Activated T-cell treated with anti-CD3 and anti-CD28 coated beads for 1 hour (primary cell): Measurements from ENCODE around the gene SALL4.
A peak's percentile ranks its signal among the peaks of the same experiment; 100 is the strongest.
"Not testable (repeated sequence)": the region's sequence is repeated elsewhere in the genome, so short reads cannot be mapped to it uniquely, and the experiment has no call there.

ENCODE experiments used
- DNase-seq: peaks from one replicate; pipeline ENCODE4 v3.0.0-alpha.2; 2020; ENCODE audit warnings: low read depth

The SALL4 gene

DNA sequence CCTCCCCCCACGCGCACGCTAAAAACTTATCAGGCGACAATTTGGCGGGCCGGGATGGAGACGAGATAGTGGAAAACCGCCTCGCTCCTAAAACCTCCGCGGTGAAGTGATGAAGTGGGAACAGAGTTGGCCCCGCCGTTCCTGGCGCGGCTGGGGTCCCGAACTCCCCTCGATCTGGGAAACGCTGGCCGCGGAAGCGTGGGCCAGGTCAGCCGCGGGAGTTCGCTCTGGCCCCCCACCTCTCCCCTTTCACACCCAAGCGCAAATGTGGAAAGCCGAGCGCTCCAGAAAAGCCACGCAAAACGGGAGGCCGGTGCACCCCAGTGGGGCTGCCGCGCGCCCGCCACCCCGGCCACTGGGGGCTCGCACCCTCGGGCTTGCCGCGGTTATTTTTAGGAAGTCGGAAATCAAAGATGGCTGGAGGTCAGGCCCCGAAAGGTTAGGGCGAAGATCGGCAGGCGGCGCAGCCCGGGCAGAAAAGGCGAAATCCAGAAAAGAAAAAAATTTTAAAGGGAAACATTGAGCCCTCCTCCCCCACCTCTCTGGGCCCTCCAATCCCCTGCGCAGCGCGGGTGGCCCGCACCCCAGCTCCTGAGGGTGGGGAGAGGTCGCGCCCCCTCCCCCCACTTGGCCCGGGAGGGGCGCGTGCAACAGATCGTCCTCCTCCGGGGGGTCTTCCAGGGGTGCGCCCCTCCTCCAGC is 1.0 kb downstream of the SALL4 start:
- no peak for DNase-seq

DNA sequence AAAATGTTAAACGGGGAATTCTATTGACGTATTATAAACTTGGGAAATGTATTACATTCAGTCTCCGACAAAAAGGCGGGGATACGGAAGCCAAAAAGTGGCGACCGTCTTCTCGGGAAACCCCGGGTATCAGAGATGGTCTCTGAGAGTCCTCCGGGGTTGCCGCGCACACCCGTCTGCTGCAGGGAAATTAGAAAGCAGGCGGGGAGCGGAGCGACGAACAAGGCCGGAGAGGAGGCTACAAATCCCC is 1.5 kb downstream of the SALL4 start:
- no peak for DNase-seq

DNA sequence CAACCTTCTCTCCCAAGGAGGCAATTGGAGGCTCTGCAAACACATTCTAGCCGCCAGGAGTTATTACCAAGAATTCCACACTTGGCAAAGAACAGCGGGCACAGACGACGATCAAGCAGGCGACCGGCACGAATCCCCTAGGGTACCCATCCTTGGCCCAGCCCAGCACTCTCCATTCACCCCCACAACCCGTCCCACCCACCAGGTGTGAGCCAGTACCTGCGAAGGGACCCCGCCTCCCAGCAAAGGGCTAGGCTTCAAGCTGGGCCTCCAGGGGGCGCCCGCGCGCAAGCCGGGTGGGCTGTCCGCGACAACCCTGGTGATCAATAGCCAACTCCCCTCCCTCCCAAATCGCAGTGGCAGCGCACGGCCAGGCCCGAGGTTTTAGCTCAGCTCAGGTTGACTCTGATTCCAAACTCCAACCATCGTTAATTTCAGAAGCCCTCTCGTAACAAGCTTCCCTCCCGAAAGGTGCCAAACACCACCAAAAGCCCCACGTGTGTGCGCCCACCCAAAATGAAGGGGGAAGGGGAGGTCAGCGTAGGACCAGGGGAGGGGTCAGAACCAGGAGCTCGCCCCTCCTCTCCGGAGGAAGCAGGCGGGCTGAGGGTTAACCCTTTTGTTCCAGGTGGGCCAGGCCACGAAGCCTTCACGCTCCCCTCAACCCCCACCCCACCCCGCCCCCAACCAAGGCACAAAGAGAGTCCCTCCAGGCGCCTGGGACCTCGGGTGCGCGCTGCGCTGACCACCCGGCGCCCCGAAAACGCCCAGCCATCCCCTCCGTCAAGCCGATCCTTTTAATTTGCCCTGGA is 2.1 kb downstream of the SALL4 start:
- peak; percentile 45 for DNase-seq

DNA sequence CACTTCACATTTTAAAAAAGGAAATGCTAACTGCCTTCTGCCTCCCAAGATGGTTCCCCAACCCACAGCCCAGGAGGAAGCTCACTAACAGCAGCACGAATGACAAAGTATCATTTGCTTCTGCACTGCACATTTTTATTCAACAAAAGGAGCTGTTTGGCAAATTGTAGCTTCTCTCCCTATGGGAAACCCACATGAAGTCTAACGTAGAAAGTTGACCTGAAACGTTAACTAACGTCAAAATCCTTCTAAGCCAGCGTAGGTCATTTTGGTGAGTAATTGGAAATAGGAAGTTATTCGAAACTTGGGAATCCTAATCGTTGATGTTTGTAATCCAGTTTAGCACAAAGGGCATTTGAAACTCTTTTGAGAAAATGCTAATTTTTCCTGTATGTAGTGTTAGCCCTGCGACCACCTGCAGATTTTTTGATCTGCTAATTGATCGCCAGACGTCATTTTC is 2.9 kb downstream of the SALL4 start:
- no peak for DNase-seq

DNA sequence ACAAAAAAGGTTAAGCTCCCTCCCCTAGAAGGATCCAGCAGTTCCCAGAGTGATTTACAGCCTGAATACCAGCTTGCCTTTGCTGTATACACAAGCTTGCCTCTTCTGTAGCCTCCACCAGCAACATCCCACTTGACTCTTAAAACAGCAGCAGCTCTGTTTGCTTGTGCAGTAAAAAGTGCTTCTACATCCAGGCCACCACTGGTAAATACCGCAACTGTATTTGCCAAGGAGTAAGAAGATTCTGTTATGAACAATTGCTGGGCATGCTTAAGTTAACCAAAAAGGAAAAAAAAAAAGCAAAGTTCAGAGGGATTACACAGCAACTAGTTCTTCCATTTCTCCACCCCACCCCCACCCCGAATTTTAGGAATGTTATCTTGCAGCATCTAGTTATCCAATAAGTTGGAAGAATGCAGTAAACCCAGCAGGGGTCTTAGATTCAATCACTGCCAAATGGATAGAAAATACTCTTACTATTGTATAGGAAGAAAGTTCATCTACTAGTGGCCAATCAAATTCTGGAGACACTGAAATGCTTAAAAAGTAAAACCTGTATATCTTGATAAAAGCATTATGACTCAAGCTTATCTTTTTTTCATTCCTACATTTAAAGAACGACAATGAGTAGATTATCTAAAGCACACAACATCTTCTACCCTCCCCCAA is 4.8 kb downstream of the SALL4 start:
- DNase-seq: no peak

DNA sequence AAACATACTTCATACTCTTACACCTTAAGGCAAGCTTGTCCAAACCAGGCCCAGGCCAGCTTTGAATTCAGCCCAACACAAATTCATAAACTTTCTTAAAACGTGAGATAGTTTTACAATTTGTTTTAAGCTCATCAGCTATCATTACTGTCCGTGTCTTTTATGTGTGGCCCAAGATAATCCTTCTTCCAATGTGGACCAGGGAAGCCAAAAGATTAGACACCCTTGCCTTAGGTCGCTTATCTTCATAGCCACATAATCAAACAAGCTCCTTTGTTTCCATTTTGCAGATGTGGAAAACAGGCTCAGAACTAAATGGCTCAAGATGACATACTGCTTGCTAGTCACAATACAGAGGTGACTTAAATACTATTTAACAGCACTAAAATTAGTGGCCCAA is 6.0 kb downstream of the SALL4 start:
- no peak for DNase-seq

DNA sequence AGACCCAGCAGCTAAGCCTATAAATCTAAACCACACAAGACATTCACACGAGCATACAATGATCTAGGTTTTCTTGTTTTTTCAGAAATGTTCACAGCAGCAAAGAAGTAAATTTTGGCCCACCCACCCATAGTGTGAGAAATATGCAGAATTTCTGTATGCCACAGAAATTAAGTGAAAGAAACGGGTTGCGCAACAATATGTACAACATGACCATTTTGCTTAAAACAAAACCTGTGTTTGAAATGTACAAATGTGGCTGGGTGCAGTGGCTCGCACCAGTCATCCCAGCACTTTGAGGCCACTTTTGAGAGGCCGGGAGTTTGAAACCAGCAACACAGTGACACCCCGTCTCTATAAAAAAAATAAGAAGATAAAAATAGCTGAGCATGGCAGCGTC is 9.4 kb downstream of the SALL4 start:
- no peak for DNase-seq

DNA sequence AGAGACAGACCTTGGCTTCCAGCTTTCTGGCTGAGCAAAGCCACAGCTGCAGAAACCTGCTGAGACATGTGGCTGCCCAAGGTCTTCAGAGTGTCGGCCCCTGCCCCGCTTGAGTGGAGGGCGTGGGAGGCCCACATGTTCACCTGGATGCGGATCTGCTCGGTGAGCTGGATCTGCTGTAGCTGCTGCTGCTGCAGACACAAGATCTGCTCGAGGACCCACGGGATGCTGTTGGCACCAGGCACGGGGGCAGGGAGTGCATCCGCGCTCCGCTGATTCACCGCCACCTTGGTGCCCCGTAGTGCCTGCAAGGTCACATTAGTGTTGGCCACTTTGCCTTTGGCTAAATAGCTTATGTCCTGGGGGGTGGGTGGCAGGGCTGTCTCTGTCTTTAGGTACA is 10.7 kb downstream of the SALL4 start:
- DNase-seq: no peak

DNA sequence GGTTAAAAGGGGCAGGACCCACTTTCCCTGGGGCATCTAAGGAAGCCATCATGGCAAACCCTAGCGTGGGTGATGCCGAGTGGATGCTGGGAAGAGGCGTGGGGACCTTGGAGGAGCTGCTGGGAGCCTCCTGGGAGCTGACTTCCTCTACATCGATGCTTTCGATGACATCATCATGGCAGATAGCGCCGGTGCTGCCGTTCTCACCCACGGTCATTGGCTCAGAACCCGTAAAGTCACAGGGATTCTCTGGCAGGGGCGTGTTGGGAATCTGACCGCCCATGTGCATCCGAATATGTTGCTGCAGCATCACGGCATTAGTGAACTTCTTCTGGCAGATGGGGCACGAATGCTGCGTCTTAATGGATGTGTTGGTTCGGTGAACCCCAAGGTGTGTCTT is 12.1 kb downstream of the SALL4 start:
- DNase-seq: no peak

DNA sequence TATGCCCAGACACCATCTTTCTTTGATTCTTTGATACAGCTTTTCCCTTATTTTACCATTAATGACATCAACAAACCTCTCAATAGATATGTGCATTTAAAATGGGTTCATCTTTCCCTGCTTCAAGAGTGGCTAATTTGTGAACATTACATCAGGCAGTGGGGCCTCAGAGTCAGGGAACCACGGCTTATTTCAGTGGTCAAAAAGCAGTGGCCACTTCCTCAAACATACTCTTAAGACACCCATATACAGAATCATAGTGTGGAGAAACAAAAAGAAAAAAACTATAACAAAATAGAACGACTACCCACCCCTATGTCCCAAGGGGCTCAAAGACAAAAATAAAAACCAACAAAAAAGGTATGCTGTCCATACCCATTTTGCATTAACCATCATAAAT is 12.9 kb downstream of the SALL4 start:
- no peak for DNase-seq

DNA sequence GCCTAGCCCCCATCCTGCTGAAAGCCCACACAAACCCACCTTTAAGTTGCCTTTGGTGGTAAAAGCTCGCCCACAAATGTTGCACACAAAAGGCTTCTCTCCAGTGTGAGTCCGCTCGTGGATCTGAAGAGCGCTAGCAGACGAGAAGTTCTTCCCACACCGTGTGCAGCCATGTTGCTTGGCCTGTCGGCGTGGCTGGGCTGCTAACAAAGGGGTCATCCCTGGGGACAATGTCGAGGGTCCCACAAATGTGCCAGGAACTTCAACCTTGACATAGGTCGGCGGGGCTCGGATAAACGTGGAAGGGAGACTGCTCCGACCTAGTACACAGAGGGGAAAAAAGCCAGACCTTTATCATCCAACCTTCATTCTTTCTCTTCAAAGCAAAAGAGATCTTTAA is 13.5 kb downstream of the SALL4 start:
- no peak for DNase-seq

DNA sequence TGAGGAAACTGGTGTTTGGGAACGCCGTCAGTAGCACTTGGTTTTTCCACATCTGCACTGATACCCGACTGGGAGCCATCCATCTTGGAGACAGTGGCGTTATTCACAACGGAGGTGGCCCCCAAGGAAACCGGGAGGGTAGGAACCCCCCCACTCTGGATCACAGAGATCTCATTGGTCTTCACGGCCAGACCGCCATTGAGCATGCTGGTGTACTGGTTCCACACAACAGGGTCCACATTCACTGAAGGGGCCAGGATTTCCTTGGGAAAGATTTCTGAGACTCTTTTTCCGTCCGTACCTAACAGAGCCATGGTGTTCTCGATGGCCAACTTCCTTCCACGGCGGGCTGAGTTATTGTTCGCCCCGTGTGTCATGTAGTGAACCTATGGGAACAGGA is 18.0 kb downstream of the SALL4 start:
- no peak for DNase-seq

DNA sequence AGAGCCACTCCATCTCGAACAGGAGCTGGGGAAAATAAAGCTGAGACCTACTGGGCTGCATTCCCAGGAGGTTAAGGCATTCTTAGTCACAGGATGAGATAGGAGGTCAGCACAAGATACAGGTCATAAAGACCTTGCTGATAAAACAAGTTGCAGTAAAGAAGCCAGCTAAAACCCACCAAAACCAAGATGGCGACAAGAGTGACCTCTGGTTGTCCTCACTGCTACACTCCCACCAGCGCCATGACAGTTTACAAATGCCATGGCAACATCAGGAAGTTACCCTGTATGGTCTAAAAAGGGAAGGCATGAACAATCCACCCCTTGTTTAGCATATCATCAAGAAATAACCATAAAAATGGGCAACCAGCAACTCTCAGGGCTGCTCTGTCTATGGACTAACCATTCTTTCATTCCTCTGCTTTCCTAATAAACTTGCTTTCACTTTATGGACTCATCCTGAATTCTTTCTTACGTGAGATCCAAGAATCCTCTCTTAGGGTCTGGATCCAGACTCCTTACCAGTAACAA is 24.0 kb downstream of the SALL4 start:
- not testable (repeated sequence) for DNase-seq

DNA sequence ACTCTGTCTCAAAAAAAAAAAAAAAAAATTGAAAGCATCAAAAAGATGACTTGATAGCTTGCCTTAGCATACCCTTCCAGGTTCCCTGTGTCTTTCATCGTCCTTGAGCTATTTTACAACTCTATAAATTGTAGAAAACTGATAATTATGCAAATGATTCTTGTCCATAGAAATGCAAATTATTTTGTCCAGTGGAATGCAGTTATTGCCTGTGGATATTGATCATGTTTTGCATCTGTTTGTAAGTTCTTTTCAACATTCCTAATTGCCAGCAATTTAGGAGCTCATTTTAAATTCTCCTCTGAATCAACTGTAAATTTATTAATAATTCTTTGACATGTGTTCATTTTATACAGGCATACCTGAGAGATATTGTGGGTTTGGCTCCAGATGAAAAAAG is 27.1 kb downstream of the SALL4 start:
- DNase-seq: no peak

DNA sequence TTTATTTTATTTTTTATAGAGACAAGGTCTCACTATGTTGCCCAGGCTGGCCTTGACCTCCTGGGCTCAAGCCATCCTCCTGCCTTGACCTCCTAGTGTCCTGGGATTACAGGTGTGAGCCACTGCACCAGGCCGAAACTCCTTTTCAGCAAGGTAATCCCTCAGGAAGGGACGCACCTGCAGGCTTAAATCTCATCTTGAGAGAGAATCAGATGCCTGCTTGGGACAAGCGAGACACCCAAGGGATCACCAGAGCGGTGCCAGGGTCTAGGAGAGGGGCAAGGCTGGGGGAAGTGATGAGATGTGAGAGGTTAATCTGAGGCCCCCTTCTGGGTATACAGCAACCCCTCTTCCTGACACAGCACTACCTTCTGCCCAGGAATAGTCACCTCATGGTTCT is 30.1 kb downstream of the SALL4 start:
- DNase-seq: no peak

DNA sequence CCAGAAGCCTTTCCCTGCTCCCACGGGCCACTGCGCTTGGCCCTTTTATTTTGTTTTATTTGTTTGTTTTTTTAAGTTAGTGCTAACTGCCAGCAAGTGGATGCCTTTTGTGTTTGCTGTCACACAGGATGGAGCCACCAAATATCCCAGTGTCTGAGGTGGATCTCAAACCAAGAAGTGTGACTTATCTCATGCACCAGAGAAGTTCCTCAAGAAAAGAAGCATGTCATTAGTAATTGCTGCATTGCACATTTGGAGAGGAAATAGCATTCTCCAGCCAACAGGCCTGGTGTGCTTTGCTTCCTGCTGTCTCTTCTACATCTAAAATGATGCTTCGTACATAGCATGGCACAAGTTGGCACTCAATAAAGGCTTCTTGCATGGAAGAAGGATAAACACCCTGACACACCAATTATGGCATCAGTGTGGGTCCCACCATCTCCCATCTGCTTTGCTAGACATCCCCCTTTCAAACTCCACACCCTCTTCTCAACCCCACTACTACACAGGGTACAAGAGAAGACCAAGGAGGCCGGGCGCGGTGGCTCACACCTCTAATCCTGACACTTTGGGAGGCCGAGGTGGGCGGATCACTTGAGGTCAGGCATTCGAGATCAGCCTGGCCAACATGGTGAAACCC is 32.2 kb downstream of the SALL4 start:
- no peak for DNase-seq

DNA sequence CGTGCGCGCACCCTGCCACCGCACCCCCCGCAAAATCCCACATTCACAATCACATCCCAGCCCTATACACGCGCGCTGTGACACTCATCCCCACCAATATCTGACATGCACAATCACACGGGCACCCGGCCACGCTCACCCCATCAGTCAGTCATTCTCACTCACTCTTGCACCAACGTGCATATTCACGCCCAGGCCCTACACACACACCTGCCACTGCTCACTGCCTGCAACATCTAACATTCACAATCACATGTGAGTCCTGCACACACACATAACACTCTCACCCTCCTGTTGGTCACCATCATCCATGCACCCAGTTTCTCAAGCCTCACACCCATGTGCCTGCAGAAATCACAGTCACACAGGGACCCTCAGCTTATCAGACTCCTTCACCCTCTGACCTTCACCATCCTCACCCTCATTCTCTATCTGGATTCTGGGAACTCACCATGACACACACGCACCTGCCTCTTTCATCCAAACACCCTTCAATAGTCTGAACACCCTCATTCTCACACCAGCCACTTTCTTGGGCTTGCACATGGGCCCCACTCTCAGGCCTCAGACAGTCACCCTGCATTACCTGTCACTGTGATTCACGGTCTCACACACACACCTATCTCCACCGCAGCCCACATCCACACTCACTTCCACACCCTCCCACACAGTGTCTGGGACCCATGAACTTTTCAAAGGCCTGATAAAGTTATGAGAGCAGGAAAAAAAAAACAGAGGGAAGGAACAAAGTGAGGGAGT is 33.4 kb downstream of the SALL4 start:
- no peak for DNase-seq

DNA sequence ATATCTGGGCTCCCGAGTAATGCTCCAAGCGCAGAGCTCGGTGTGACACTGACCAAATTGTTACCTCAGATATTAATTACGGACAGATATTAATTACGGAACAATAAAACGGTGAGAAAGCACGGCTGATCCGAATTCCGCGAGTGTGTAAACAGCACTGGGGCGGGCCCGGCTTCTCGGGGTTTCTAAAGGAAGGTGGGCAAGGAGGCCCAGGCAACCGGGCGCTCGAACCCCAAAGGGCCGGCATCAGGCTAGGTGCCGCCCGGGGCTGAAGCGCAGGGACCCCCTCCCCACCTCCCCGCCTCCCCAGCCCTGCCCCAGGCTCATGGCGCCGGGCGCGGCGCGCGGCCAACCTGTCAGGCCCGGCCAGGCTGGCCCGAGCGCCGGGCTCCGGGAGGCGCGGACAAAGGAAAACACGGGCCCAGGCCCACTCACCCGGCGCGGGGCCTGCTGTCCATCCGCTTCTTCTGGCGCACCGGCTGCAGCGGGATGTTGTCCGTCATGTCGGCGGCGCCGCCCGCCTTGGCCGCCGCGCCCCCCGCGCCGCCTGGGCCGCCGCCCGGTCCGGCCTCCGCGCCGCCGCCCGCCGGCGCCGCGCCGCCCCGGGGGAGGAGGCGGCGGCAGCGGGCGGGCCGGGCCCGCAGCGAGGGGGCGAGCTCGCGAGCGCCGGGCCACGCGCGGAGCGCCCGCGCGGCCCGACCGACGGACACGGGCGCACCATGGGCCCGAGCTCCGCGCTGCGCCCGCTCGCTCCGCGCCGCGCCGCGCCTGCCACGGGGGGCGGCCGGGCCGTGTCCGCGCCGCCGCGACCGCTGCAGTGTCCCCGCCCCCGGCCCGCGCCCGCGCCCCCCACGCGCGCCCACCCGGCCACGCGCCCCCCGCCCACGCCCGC is 34.2 kb downstream of the SALL4 start, which contains the start of gene ATP9A:
Gene ATP9A, minus strand, starts transcription at position 524 of the 892 bp plus-strand sequence. Its CDS starts 21 bp downstream, at position 503.
- DNase-seq: no peak

DNA sequence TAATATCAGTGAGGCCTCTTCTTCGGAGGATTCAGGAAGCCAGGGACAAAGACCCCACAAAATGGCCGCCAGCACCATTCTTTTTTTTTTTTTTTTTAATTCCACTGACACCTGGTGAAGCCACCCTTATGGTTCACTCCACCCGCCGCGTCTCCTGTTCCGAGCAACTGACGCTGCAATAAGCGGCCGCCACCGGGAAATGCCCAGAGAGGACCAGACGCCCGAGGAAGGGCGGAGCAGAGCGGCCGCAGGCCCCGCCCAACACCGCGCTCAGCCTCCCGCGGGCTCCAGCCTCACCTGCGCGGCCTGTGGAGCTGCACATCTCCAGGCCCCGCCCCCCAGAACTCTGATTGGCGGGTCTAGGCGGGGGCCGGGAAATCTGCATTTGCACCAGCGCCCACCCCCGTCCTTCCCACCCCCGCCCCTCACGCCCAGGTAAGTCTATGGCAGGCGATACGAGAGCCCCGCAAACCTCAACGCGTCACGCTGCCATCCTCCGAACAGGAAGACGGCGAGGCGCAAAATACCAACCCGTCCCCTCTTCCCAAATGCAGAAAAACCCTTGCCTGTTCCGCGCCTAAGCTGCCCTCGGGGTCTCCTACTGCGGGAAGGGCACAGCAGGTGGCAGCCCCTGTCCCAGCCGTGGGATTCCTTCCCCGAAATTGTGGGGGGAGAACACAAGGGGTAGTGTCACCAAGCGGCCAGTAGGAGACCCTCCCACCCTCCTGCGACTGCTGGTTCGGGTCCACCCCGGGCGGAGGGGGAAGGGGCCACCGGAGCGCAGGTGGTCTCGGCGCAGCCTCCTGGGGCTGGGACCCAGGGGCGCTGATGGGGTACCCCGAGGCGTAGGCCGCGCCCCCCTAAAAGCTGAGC is 35.1 kb downstream of the SALL4 start:
- DNase-seq: peak; percentile 1

DNA sequence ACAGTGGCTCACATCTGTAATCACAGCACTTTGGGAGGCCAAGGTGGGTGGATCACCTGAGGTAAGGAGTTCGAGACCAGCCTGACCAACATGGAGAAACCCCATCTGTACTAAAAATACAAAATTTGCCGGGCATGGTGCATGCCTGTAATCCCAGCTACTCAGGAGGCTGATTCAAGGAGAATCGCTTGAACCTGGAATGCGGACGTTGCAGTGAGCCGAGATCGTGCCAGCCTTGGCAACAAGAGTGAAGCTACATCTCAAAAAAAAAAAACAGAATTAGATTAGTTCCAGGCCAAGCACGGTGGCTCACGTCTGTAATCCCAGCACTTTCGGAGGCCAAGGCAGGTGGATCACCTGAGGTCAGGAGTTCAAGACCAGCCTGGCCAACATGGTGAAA is 36.9 kb downstream of the SALL4 start:
- DNase-seq: not testable (repeated sequence)
